GM18858 (cell line): ENCODE measurements around the gene ST6GALNAC3.
"Not testable (repeated sequence)": the region's sequence is repeated elsewhere in the genome, so short reads cannot be mapped to it uniquely, and the experiment has no call there.

Source experiments
- ATAC-seq: cut with Tn5 transposase; IDR thresholded peaks from one replicate; pipeline ENCODE4 v1.9.1; 2021; ENCODE audit not compliant: unreplicated experiment

The ST6GALNAC3 gene

DNA sequence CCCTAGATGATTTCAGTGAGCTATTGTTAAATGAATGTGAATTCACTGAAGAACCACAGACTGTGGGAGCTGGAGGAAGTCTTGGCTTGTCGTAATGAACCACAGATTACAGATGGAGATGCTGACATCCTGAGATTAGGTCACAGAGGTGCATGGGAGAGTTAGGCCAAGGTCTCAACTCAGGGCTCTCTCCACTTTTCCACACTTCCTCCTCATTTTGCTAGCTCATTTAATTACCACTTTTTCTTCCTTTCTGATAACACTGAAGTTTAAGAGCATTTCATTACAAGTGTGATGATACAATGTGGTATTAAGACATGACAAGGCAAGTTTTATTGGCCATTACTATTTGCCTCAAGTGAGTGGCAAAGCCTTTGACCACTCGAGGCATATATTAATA lies 30.8 kb downstream of the ST6GALNAC3 start:
- ATAC-seq: no peak

DNA sequence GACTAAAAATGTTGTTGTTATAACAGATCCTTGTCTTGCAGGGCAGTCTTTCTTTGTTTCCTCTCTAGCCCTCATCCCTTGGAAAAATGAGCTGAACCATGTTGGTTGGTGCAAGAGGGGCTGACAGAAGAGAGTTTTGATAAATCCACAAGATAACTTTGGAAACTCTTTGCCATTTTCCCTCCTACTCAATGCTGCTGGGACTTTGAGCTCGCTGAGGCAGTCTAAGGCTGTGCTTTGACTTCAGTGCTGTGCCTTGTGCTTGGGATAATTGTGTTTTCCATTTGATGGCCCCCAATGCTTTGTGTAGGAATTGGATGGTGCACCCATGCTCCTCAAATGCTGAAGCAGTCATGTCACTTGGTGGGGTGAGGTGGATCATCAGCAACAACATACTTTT lies 31.7 kb downstream of the ST6GALNAC3 start:
- ATAC-seq: no peak

DNA sequence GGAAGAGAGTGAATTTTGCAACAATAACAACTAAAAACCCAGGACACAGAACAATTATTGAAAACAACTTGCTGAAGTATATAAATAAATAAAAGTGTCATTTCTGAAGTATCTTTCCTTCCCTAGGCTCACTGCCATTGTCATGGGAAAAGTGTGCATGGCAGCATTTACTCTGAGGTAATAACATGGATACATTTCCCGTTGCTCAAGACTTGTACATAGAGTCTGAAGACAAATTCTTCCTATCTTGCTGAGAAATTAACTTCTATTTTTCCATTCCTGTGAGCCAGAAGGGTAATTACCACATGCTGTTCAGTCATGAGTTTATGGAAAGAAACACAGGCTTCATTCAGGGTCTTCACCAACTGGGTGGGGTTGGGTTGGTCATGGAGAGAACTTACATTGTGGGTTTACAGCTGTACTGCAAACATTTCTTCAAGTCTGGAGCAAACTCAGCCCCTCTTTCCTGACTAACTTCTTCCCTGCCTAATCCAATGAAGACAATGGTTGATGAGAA lies 32.2 kb downstream of the ST6GALNAC3 start:
- no peak for ATAC-seq

DNA sequence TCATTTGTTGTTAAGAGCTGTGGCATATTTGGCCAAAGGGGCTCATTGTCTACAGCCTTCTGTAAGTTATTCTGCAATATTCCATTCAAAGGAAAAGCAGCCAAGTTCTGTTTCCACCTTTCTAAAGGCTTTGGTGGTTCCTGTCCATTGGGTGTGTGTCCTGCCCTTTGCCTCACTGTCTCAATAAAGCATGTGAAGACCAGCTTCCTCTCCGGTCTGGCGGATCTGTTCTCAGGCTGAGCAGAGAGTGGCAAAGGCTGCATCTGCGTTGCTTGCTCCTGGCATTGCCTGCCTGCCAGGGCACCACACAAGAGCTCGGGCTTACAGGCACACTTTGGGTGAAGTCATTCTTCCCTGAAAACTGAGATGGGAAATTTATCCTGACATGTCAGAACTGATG lies 34.9 kb downstream of the ST6GALNAC3 start:
- ATAC-seq: no peak

DNA sequence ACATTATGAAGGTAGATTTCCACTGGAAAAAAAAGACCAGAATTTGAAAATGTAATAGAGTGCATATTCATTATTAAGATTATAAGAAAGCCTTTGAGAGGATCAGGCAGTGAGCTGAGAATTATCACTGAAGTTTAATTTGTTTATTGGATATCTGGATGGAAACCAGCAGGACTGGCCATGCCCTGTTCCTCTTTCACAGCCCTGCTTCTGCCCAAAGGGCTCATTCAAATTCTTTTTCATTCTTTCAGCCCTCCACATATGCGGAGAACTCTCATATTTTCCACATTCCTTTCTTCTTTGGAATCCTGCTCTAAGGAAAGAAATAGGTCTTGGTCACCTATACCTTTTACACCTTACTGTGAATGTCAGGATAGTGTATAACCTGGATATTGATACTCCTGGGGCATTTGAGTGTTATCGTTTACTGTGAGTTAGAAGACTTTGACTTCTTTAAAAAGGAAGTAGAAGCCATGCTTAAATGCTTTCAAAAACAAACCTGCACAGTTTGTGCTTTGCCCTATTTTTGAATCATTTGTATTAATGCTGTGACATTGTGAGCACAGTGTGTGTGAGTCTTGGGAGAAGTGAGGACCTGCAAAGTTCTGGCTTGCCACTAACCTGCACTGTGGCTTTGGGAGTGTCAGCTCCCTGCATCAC lies 35.5 kb downstream of the ST6GALNAC3 start:
- ATAC-seq: no peak

DNA sequence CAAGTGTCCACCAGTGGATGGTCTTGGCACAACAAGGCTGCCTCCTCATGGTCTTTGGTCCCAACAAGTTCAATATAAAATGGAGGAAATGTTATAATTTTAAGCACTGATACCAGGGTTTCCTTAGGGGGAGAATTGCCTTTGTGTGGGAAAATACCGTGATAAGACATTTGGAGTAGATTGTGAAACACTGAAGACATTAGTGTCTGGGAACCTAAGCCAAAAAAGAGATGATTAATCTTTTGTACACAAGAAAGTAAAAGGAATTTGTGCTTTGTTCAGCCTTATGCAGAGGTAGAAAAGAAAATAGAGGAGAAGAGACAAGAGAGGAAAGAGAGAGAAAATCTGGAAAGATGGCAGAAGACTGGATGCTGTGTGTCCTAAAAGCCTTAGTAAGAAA lies 36.1 kb downstream of the ST6GALNAC3 start:
- ATAC-seq: no peak

DNA sequence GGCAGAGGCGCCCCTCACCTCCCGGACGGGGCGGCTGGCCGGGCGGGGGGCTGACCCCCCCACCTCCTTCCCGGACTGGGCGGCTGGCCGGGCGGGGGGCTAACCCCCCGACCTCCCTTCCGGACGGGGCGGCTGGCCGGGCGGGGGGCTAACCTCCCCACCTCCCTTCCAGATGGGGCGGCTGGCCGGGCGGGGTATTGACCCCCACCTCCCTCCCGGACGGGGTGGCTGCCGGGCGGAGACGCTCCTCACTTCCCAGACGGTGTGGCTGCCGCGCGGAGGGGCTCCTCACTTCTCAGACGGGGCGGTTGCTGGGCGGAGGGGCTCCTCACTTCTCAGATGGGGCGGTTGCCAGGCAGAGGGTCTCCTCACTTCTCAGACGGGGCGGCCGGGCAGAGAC lies 37.8 kb downstream of the ST6GALNAC3 start:
- not testable (repeated sequence) for ATAC-seq

DNA sequence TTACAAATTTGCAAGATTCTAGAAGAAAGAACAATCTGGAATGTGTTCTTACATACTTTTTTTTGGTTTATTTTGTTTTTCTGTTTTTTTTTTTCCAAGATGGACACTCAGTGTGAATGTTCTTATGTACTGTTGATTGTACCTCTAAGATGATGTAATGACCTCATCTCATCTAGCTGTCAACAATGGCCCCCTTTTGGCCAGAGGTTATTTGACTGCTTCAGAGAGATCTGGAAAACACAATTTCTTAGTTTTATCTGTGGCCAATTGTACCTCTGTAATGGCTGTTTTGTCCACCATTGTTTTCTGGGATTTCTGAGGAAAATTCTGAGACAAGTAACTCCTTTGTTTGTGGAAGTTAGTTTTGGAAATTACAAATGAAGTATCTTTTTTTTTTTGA lies 38.9 kb downstream of the ST6GALNAC3 start:
- no peak for ATAC-seq

DNA sequence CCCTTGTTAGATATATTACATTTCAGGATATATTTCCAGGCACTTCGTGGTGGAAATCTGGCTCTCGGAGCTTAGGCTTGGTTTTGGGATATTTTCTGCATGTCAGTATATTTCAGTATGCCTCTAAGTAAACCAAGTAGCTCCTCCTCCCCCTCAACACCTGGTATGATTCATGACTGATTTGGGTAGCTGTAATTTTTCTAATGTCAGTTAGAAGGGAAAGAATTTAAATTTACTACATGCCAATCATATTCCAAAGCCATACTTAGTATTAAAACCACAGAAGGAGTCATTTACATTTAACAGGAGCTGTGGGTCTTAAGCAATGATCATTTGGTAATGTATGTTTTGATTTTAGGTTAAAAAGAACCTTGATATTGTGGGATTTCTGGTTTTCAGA lies 40.6 kb downstream of the ST6GALNAC3 start:
- ATAC-seq: no peak

DNA sequence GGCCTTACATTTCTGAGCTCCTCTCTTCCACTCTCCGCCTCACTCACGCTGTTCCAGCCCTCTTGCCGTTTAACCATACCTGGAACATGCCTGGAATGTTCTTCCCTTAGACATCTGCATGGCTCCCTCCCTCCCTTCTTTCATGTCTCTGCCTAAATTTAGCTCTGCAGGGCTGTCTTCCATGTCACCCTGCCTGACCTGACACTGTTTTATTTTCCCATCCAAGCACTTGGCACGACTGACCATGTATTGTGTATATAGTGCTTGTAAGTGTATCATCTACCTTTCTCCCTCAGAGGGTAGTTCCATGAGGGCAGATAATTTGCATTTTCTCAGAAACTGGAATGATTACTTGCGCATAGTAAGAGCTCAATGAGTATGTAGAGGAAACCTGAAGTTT lies 47.3 kb downstream of the ST6GALNAC3 start:
- ATAC-seq: no peak

DNA sequence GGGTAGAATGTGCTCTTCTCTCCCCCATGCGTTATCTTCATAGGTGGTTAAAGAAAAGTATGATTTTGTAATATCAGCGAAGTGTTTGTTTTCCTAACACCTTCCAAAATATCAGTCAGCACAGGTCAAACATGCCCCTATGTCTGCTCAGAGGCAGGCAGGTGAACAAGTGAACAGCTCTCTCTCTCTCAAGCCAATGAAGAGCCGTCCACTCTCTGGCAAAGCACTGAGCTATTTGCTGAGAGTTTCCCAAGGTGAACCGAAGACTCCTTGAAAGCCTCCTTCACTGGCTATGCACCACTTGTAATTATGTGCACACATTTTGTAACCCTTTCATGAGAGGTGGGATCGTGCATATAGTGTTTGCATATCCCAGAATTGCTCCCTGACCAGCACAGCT lies 47.7 kb downstream of the ST6GALNAC3 start:
- no peak for ATAC-seq

DNA sequence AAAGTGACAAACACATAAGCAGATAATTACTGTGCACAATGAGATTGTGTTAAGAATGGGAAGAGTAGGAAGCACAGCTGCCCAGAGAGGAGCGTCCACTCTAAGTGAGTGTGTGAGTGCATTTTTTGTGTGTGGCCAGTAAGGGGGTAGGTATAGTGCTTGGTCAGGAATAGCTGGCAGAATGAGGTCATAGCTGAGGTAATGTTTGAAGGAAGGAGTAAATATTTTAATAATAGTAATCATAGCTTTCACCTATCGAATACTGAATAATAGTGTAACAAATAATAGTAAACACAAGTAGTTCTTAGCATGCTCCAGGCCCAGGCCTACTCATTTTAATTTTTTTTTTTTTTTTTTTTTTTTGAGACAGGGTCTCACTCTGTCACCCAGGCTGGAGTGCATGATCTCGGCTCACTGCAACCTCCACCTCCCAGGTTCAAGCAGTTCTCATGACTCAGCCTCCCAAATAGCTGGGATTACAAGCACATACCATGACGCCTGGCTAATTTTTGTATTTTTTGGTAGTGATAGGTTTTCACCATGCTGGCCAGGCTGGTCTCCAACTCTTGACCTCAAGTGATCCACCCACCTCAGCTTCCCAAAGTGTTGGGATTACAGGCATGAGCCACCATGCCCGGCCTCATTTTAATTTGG lies 49.0 kb downstream of the ST6GALNAC3 start:
- not testable (repeated sequence) for ATAC-seq

DNA sequence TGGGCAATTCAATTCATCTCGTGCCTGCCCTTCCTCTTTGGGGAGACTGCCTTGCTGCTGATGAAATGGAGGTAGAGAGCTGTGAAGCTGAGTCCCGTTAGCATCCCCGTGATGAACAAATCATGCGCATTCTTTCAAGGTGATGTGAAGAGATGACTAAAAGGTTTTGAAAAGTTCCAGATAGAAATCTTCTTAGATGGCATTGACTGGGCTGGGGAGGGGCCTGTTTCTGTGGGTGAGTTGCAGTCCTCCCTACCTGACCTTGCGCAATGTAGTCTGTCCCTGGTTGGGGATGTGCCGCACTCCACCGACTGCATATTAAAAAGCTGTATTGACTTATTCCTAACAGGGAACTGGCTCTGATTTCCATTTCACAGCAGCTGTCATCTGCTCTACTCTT lies 49.6 kb downstream of the ST6GALNAC3 start:
- no peak for ATAC-seq

DNA sequence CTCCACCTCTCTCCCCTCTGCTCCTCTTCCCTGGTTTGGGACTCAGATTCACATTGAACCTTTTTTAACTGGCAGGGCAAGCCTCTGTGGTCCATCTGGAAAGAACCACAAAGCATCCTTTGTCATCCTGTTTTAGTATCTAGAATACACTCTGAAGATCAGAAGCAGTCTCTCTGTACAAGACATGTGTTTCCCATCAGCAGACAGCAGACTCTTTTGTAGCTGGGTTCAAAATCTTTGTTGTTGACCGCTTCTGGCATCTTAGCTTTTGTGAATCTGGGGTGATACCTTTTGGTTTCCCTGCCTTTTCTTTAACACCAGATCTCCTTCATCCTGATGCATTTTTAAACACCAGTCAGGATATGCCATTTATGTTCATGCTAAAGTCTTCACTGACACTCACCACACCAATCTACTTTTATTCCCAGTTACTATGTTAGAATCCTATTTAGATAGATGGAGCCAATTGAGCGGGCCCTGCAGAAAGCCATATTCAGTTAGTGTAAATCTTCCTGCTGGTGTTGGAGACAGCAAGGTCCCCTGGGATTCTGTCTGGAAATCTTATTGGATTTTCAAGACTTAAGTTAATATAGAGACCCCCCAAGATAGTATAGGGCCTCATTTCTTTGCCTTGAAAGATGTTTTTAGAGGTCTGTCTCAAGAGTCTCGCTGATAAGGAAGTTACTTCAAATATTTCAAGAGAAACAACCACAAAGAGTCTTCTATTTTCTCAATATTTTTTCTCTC lies 51.1 kb downstream of the ST6GALNAC3 start:
- ATAC-seq: no peak

DNA sequence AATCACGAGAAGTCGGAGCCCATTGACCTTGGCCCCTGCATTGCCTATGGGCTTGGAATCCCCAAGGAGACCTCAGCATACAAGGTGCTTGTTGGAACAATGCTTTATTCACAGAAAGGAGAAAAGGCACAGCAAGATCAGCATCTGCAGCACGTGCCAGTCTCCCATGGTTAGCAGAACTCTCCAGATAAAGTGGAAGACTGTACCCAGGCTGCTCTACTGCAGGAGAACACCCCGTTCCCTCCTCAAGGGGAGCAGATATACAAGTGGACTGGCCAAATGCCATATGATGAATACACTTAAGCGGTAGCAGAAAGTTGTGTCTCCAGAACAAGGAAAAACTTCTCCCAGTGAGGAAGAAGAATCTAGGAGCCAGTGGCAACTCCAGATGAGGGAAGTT lies 53.5 kb downstream of the ST6GALNAC3 start:
- ATAC-seq: no peak

DNA sequence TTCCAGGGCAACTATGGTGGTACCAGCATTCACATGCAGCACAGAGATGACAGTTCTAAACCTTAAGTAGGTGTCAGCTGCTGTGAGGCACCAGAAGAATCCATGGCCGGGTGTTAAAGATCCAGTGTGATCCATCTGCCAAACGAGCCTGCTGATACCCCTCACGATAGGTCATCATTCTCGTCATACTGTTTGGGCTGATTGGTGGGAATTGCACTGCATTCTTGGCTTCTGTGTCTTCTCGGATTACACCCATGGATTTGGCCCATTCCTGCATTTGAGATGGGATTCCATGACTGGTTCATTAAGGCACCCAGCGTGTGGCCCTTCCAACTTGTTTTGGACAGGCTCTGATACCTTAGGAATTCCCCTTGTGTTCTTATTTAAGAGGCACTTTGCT lies 55.2 kb downstream of the ST6GALNAC3 start:
- no peak for ATAC-seq

DNA sequence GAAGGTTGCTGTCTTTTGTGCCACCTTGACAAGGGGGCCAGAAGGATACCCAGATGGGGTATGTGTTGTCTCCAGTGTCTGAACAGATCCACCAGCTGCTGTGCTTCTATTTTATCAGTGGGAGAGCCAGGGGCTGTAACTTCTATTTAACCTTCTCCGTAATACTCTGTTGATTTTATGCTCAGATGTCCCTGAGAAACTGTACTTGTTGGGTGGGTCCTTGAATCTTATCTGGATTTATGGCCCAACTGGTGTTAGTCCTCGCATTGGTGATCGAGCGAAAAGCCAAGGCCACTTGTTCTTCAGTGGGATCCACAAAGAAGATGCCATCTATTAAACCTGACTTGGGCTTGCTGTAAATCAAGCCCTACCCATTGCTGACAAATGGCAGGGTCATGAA lies 56.4 kb downstream of the ST6GALNAC3 start:
- no peak for ATAC-seq

DNA sequence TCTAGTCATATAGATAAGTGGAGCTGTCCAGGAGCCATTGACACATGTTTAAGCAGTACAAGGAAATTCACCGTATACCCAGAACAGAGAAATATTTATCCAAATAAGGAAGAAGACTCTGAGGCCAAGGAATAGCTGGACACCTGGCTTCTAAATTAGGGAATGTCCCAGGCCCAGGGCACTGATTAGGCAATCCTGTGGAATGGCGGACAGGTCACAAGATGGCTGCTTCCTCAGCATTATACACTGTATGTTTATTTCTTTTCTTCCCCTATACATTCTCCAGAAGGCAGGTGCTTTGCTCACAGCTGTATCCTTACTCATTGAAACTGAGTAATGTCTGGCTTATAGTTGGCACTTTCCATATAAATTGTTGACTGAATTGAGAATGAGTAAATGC lies 59.4 kb downstream of the ST6GALNAC3 start:
- no peak for ATAC-seq

DNA sequence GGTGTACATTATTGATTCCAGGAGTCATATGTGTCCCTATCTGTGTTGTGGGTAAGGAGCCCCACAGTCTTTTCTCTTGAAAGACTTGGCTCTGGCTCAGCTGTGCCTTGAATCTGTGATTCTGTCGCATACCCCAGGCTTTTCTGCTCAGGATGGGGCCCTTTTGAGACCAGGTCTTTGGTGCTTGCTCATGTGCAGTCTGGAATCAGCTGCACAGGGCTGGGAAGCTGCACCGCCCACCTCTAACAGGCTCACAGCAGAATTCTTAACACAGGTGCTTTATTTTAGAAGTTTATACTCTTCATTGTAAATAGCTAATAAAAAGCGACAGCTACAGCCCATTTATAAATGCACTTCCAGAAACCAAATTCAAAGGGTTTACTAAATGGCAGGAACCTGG lies 61.3 kb downstream of the ST6GALNAC3 start:
- no peak for ATAC-seq

DNA sequence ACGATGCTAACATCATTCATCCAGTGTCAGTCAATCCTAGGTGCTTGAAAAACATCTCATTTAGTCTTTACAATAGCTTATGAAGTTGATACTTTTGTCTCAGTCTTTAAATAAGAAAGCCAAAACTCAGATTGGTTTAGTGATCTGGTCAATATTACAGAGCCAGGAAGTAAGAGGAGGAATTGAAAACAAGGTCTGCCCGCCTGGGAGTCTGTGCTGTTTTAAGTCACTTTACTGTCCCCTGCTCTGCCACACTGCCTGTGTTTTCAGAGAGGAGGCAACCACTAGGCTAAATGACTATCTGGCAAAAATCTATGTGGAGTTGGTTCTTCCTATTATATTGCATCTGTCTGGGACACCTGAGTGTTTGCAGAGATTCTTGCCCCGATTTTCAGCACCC lies 62.3 kb downstream of the ST6GALNAC3 start:
- peak; percentile 63 for ATAC-seq

DNA sequence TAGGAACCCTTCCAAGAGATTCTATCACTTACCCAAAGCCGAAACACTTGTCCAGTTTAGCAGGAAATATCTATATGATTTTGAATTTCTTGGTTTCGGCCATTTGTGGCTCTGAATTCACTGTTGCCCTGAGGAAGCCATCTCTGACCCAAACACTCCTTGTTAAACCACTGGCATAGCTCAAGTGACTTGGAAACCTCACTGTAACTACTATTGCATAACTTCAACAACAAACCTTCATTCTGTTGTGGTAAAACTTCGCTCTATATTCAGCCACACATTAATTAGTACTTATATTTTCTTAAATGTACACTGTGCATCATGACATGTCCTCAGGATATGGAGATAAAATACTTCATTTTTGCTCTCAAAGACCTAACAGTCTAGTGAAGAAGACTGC lies 63.2 kb downstream of the ST6GALNAC3 start:
- no peak for ATAC-seq

DNA sequence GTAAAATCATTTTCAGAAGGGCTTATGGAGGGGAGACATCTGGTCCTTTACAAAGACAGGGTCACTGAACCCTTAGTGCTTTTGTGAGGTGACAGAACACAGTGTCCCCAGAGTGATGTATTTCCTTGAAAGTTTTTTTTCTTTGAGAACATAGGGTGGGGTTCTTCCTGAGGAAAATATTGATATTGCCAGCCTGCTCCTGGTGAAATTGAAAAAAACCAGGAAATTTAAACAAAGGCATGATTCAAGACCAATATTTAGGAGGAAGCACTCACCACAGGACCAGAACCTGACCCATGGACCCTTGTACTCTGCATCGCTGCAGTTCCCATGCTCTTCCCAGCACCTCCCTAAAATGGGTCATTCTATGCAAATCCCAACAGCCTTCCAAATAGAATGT lies 63.7 kb downstream of the ST6GALNAC3 start:
- ATAC-seq: no peak
